ENCODE results near the gene LIMS2.

The LIMS2 gene

DNA sequence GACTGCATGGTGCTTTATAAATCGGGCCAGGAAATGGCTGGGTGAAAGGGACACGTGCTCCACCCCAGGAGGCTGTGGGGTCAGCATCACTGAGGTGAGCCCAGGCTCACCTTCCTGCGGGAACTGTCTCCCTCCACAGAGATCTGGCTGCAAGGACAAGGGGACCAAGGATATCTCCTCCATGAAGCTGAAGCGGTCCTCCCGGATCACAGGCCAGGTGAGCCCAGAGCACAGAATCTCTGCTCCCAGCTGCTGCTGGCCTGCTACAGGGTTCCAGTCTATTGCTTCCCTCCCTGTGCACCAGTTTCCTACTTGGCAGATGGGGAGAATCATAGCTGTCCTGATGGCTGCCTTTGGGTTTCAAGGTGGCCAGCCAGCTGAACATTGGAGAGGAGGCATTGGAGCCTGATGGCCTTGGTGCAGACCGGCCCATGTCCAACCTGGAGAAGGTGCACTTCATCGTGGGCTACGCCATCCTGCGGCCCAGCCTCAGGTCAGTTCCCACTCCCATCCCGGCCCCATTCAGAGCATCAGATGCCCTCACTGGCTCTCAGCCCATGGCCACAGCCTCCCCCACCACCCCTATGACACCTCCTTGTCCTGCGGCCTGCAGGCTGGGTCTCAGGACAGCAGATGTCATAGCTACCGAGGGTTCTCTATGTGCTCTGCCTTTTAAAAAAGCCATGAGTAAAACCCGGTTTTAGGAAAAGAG is 63.1 kb downstream of the LIMS2 start:
- H3K27ac ChIP-seq, result no peak overlapping the region
- TF ChIP-seq, protein P1, sequence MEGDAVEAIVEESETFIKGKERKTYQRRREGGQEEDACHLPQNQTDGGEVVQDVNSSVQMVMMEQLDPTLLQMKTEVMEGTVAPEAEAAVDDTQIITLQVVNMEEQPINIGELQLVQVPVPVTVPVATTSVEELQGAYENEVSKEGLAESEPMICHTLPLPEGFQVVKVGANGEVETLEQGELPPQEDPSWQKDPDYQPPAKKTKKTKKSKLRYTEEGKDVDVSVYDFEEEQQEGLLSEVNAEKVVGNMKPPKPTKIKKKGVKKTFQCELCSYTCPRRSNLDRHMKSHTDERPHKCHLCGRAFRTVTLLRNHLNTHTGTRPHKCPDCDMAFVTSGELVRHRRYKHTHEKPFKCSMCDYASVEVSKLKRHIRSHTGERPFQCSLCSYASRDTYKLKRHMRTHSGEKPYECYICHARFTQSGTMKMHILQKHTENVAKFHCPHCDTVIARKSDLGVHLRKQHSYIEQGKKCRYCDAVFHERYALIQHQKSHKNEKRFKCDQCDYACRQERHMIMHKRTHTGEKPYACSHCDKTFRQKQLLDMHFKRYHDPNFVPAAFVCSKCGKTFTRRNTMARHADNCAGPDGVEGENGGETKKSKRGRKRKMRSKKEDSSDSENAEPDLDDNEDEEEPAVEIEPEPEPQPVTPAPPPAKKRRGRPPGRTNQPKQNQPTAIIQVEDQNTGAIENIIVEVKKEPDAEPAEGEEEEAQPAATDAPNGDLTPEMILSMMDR (IDR thresholded peaks at IDR 0.05), result no peak
- no peak for TF ChIP-seq ZFX (IDR thresholded peaks at IDR 0.05; ENCODE audit: borderline replicate concordance)

DNA sequence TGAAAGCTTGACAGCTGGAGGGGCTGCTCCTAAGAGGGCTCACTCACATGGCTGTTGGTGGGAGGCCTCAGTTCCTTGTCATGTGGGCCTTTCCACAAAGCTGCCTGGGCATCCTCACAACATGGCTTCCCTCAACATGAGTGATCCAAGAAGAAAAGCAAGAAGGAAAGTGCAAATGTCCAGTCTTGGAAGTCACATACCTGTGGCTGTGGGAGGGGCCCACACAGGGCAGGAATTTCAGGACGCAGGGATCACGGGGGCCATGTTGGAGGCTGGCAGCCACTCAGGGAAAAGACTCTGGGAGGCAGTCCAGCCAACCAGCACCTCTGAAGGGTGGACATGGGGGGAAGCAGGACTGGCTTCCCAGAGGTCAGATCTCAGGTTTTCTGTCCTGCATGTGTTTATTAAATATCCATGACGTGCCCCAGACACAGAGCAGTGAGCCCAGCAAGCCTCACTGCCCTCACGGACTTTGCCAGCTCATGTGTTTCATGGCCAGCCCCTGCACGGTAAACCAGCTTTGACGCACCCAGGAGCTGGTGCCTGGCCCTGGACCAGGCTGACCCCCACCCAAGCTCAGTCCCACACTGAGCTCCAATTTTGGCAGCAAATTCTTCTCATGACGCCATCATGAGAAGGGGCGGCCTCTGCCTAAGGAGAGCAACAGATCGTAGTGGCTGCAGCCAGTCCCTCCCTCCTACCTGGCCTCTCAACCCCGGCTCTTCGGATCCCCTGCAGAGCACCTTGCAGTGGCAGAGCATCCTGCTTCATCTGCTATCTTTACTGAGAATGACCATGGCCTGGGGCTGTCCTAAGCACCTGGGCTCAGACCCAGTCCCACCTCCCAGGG is 64.0 kb downstream of the LIMS2 start:
- TF ChIP-seq, protein P1 (IDR thresholded peaks at IDR 0.05), result no peak
- TF ChIP-seq ZFX (IDR thresholded peaks at IDR 0.05; ENCODE audit: borderline replicate concordance), result no peak
- no peak overlapping the region for H3K27ac ChIP-seq

DNA sequence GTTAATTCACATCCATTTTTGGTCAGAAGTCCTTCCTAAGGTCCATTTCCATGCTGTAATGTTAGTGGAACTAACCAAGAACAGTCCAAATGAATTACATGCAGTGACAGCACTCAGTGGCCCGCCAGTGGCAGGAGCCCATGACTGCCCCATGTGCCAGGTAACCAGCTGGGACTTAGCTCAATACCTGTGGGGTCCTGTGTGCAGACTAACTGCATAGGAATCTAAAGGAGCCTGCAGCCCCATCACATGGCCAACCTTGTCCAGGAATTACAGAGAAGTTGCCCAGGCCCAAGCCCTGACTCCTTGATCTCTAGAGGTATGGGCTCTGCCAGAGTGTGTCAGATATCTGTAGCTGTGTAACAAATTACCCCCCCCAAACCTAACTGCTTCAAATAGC is 64.8 kb downstream of the LIMS2 start:
- no peak overlapping the region for H3K27ac ChIP-seq
- TF ChIP-seq ZFX (IDR thresholded peaks at IDR 0.05; ENCODE audit: borderline replicate concordance), result no peak
- TF ChIP-seq, protein P1 (IDR thresholded peaks at IDR 0.05), result no peak

DNA sequence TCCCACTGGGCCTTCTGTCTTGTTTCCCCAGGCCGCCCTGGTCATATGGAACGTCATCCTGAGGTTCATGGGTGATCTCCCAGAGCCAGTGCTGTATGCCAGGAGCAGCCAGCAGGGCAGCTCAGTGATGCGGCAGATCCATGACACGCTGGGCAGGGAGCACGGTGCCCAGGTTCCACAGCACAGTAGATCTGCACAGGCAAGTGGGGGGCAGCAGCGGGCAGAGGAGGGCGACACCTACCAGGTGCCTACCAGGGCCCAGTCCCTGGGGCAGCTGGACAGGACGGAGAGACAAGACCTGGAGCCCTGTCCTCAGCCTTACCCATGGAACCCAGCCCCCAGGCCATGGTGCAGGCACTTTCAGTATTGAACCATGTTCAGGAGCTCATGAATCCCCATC is 65.5 kb downstream of the LIMS2 start:
- no peak overlapping the region for H3K27ac ChIP-seq
- TF ChIP-seq ZFX (IDR thresholded peaks at IDR 0.05; ENCODE audit: borderline replicate concordance), result no peak
- TF ChIP-seq, protein P1 (IDR thresholded peaks at IDR 0.05), result no peak

DNA sequence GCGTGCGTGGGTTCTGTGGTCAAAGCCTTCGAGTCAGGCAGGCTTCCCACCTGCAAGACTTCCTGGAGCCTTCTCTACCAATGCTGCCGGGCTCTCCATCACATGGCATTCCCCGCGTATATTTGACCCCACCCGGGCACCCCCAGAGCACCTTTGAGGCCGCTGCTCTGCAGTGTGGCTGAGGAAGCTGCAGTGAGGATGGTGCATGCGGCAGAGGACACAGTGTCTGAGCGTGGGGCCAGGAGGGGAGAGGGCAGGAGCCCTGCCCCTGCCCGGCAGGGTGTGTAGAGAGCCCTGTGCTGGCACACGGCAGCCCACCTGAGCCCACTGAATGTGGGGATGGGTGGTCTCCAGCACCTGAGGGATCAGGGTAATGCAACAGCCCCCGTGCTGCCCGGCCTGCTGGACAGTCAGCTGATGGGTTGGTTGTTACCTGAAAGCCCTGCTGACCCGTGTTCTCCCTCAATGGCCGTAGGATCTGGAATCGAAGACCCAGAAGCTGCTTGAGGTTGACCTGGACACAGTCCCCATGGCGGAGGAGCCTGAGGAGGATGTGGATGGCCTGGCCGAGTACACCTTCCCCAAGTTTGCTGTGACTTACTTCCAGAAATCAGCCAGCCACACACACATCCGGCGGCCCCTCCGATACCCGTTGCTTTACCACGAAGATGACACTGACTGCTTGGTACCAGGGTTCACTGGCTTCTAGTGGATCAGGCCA is 66.1 kb downstream of the LIMS2 start:
- no peak overlapping the region for H3K27ac ChIP-seq
- TF ChIP-seq ZFX (IDR thresholded peaks at IDR 0.05; ENCODE audit: borderline replicate concordance), result no peak
- TF ChIP-seq, protein P1 (IDR thresholded peaks at IDR 0.05), result no peak

DNA sequence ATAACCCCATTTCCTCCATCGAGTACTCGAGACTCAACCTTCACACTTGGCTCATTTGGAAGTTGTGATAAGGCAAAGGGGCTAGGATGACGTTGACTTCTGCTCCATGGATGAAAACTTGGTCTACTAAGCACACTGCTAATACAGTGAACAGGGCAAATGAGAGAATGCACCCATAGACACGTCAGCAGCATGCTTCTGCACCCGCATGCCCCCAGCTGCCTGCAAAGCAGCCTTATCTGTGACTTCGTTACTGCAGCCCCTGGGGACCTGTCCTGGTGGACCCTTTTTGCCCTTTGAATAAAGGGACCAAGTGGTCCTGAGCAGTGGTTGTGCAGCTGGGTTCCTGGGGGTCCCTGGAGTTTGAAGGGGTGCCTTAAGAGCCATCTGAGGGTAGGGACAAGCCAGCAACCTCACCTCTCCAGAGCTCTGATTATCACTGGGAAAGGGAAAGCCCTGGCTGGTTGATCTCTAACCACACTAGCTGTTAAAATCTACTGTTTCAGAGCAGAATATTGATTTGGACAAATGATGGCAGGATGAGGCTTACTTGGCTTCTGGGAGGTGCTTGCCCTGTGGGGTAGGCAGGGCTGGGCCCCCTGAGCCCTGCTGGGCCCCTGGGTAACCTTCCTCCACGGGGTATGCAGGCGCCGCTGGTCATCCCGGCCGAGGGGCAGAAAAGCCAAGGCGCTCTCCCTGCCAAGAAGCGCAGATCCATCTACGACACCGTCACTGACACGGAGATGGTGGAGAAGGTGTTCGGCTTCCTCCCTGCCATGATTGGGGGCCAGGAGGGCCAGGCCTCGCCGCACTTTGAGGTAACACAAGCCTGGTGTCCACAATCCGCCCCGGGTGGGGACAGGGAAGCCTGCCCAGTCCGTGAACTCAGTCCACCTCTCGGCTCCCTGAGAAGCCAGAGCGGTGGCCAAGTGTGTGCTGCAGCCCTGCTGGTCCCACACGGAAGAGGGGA is 67.0 kb downstream of the LIMS2 start:
- no peak overlapping the region for H3K27ac ChIP-seq
- TF ChIP-seq ZFX (IDR thresholded peaks at IDR 0.05; ENCODE audit: borderline replicate concordance), result no peak
- TF ChIP-seq, protein P1 (IDR thresholded peaks at IDR 0.05), result no peak
